HG02870 (cell line): ENCODE results near the gene ABLIM3.
"Not testable (repeated sequence)": the region's sequence is repeated elsewhere in the genome, so short reads cannot be mapped to it uniquely, and the experiment has no call there.

Experiments
- ATAC-seq: cut with Tn5 transposase; IDR thresholded peaks from one replicate; pipeline ENCODE4 v1.9.1; 2021; ENCODE audit warnings: mild to moderate bottlenecking, moderate library complexity; ENCODE audit not compliant: unreplicated experiment

Gene ABLIM3

GRCh38 chr5:149185067-149185466 is 43.8 kb downstream of the ABLIM3 start:
- ATAC-seq, result no peak

GRCh38 chr5:149186506-149186905 is 45.2 kb downstream of the ABLIM3 start:
- ATAC-seq, result no peak

GRCh38 chr5:149187617-149188016 is 46.3 kb downstream of the ABLIM3 start:
- ATAC-seq, result not testable (repeated sequence)

- no peak for ATAC-seq
Measured at GRCh38 chr5:149188383-149188782, 47.1 kb downstream of the ABLIM3 start.

GRCh38 chr5:149195337-149195887 is 54.1 kb downstream of the ABLIM3 start:
- ATAC-seq, result no peak

- no peak for ATAC-seq
Measured at GRCh38 chr5:149195962-149196361, 54.7 kb downstream of the ABLIM3 start.

- ATAC-seq, result no peak
Measured at GRCh38 chr5:149198148-149198547, 56.9 kb downstream of the ABLIM3 start.

- ATAC-seq, result no peak
Measured at GRCh38 chr5:149200355-149200754, 59.1 kb downstream of the ABLIM3 start.

GRCh38 chr5:149201121-149201637 is 59.9 kb downstream of the ABLIM3 start:
- ATAC-seq, result no peak

- ATAC-seq, result no peak
Measured at GRCh38 chr5:149202910-149203451, 61.7 kb downstream of the ABLIM3 start.

GRCh38 chr5:149203921-149204441 is 62.7 kb downstream of the ABLIM3 start:
- ATAC-seq, result no peak

GRCh38 chr5:149205625-149206523 is 64.6 kb downstream of the ABLIM3 start:
- ATAC-seq, result no peak

- no peak for ATAC-seq
Measured at GRCh38 chr5:149206524-149207141, 65.3 kb downstream of the ABLIM3 start.

- no peak for ATAC-seq
Measured at GRCh38 chr5:149207831-149208230, 66.5 kb downstream of the ABLIM3 start.

- ATAC-seq, result no peak
Measured at GRCh38 chr5:149210225-149210624, 68.9 kb downstream of the ABLIM3 start.

GRCh38 chr5:149210968-149211490 is 69.7 kb downstream of the ABLIM3 start:
- ATAC-seq, result no peak

GRCh38 chr5:149211566-149211965 is 70.3 kb downstream of the ABLIM3 start:
- ATAC-seq, result no peak

- ATAC-seq, result no peak
Measured at GRCh38 chr5:149212198-149212951, 71.1 kb downstream of the ABLIM3 start.

- ATAC-seq, result no peak
Measured at GRCh38 chr5:149213264-149213880, 72.1 kb downstream of the ABLIM3 start.
